ENCODE measurements around the gene DPH7. TPM values are rescaled to one million over a fixed set of nuclear protein-coding genes. Genes with fewer than 3 reads are reported as not detected.

The DPH7 gene
- total and polyA plus RNA-seq, 2 of the 8 experiments (the other 6 are each of a cell fraction or from before 2014, with no cell fraction given): 44.6 to 45.5 TPM

DNA sequence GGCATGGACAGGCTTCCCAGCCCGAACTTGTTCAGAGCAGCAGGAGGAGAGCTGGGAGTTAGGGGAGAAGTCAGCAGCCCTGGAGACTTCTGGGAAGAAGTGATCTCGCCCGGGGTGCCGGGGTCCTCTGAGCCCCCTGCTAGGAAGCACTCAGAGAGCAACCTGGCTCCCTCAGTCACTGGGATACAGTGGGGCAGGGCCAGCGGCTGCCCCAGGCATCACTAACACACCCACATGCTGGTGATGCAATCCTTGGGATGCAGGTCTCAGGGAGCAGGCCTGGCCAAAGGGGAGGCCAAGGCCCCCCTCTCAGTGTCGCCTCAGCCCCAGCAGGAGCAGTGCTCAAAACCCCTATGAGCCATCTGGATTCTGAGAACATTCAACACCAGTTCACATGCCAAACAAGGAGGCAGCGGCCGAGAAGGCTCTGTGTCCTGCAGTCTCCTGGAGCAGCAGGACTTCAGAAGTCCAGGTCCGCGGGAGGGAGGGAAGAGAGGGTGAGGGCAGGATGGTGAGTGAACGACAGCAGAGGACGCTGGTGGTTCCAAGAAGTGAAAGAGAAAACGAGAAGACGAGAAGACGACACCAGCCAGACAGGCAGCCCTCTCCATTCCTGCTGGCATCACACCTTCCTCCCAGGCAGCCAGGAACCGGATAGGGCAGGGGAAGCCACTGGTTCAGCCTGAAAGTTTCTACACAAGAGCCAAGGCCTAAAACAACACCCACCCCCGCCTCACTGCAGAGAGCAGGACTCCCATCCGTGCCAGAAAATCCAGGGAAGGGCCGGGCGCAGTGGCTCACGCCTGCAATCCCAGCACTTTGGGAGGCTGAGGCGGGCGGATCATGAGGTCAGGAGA is 30.8 kb downstream of the DPH7 start:
- Histone ChIP-seq H3K23me2 (ENCODE audit: low read depth, low read length) (peaks cover 7% of the 10 kb centered on the region; the same call in 1 of the 2 replicates), H3K56ac (replicated peaks; ENCODE audit: insufficient read length, low read depth, low read length) (no peak overlapping the region), H4K91ac (replicated peaks; ENCODE audit: insufficient read length, low read length) (no peak overlapping the region), H2BK12ac (ENCODE audit: low read depth, low read length) (no peak overlapping the region), H4K20me1 (replicated peaks in 1 of 2; ENCODE audit: control insufficient read depth in 1 of 2, insufficient read depth in 2 of 2, low read length in 2 of 2) (peaks cover 0 to 5% of the 10 kb centered on the region in 2 experiments), H3K14ac (ENCODE audit: insufficient read length) (no peak overlapping the region), H3K79me2 (ENCODE audit: control insufficient read depth in 1 of 2, insufficient read depth in 2 of 2, low read length in 2 of 2) (no peaks in the 10 kb centered on the region), H3K4me2 (ENCODE audit: insufficient read depth in 1 of 2, low read depth in 2 of 2, low read length in 2 of 2) (no peak overlapping the region), H3K9me3 (ENCODE audit: insufficient read depth in 2 of 2, low read depth in 1 of 2, low read length in 1 of 2) (peaks cover 7 to 12% of the 10 kb centered on the region in 2 experiments; a peak in 3 of 4 replicates), H3K27me3 (replicated peaks in 1 of 4; ENCODE audit: control insufficient read depth in 3 of 4, extremely low read depth in 1 of 4, insufficient read depth in 3 of 4, low read length in 3 of 4) (no peaks in the 10 kb centered on the region), H3K27ac (ENCODE audit: low read depth, low read length) (no peak overlapping the region), H2BK20ac (ENCODE audit: low read length) (no peak overlapping the region), H3K9ac (replicated peaks in 1 of 4; ENCODE audit: extremely low read depth in 1 of 4, low read depth in 3 of 4, low read length in 3 of 4) (no peak overlapping the region), H3K36me3 (ENCODE audit: control insufficient read depth in 2 of 4, insufficient read depth in 4 of 4, low read length in 3 of 4) (no peaks in the 10 kb centered on the region), H3K79me1 (ENCODE audit: low read depth, low read length) (peaks cover 5% of the 10 kb centered on the region; the same call in 1 of the 2 replicates), H3K23ac (ENCODE audit: insufficient read length) (no peak overlapping the region), H3K4me1 (replicated peaks in 1 of 4; ENCODE audit: control insufficient read depth in 3 of 4, insufficient read depth in 4 of 4, low read length in 3 of 4) (peaks cover 0 to 7% (median 1%) of the 10 kb centered on the region in 4 experiments; a peak in 3 of 7 replicates), H4K8ac (ENCODE audit: extremely low read depth, insufficient read depth, low read length) (no peak overlapping the region), H4K5ac (ENCODE audit: insufficient read length, low read depth, low read length) (no peak overlapping the region), H2BK15ac (ENCODE audit: low read length) (no peak overlapping the region), H2AFZ (ENCODE audit: low read length) (no peak overlapping the region), H2BK120ac (replicated peaks; ENCODE audit: low read depth, low read length) (no peak overlapping the region), H2AK5ac (ENCODE audit: low read depth, low read length) (no peak overlapping the region), H3K18ac (ENCODE audit: extremely low read depth, low read length) (no peak overlapping the region), H2BK5ac (ENCODE audit: low read depth, low read length) (no peak overlapping the region; the same call in 1 of the 2 replicates), H3K4ac (replicated peaks; ENCODE audit: insufficient read length, low read depth, low read length) (no peak overlapping the region), H3K4me3 (ENCODE audit: extremely low read depth in 1 of 4, insufficient read depth in 2 of 4, low read depth in 3 of 4, low read length in 4 of 4) (no peak overlapping the region)
- CTCF ChIA-PET (ENCODE audit: partially characterized antibody): interaction anchor here (1.2 kb wide), 1 partner anchor 13 kb away, joined by 3 read pairs; no protein-coding TSS in a partner anchor
- POLR2A ChIA-PET (ENCODE audit: partially characterized antibody): no interaction called here
- DNase-seq (ENCODE audit: low read depth in 1 of 2, low spot score in 2 of 2) (no peak), FAIRE-seq (no peak)
- no peak for TF ChIP-seq GTF2F1 (IDR thresholded peaks at IDR 0.05; ENCODE audit: borderline replicate concordance, low read depth, low read length)
- TF ChIP-seq ASH2L (IDR thresholded peaks at IDR 0.05; ENCODE audit: low read length): no peak
- TF ChIP-seq EGR1 (IDR thresholded peaks at IDR 0.05; ENCODE audit: borderline replicate concordance, low read depth, low read length): no peak
- TF ChIP-seq POU5F1 (IDR thresholded peaks at IDR 0.05; ENCODE audit: low read depth, low read length): no peak
- WGBS, 2 experiments (ENCODE audit: extremely low coverage in 1 of 2, insufficient coverage in 1 of 2, insufficient read length in 1 of 2, insufficient replicate concordance in 2 of 2, low coverage in 1 of 2, low lambda C conversion rate in 2 of 2, missing lambda C conversion rate in 1 of 2): 87% methylated on average over 15 of the region's 23 CpGs; no CpG with 5 or more reads in 1 of the 2 experiments
